Stimulated activated CD4-positive, alpha-beta T cell treated with anti-CD3 and anti-CD28 coated beads, Interleukin-1b, Interleukin-23, amount 100 ng/mL, for 24 hours (primary cell): Measurements from ENCODE around the gene TP53TG5.
A peak's percentile ranks its signal among the peaks of the same experiment; 100 is the strongest.

Experiments used
- DNase-seq, 4 experiments: peaks; one replicate each; pipeline ENCODE4 v3.0.0-alpha.2; 2020; ENCODE audit warnings: low read depth in 4 of 4, low spot score in 1 of 4

The TP53TG5 gene

DNA sequence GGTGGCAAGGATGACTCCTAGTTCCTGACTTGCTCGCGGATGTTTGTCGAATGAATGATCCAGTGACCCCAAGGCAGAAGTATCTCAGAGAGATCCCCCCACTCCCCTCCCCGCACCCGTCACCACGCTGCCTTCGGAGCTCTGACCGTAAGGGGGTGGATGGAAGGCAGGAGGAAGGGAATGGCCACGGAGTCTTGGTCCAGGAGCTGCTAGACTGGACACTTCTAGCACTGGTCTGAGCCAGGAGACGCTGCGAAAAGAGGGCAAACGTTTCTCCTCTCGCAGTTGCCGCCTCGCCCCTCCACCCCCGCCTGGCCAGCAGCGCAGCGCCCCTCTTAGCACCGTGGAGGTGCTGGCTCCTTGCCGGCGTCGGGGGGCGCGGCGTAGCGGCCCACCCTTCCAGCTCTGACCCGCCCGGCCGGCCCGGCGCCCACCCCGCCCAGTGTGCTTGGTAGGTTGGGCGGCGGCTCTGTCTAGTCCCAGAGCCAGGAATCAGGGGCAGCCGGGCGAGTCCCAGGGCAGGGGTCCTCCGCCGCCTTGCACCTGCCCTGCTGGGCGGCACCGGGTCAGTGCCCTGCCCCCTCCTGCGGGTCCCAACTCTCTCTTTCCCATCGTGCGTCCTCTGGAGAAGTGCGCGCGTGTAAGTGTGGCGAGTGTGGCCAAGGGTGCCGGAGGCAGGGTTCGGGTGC is 27.6 kb upstream of the TP53TG5 start:
- no peak for DNase-seq

- DNase-seq = no peak
These were observed 26.3 kb upstream of the TP53TG5 start for GRCh38 chr20:45404438-45404837.

DNA sequence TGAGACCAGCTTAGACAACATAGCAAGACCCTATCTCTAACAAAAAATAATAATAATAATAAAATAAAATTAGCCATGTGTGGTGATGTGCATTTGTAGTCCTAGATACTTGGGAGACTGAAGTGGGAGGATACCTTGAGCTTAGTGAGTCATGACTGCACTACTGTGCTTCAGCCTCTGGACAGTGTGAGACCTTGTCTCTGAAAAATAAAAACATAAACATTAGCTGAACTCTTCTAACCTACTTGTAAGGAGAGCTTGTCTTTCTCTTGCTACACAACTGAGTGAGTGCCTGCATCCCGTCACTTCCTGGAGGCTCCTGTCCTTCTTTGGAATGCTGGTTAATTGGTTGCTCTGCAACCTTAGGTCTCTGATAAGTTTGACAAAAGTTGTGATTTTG is 24.8 kb upstream of the TP53TG5 start:
- no peak for DNase-seq

DNA sequence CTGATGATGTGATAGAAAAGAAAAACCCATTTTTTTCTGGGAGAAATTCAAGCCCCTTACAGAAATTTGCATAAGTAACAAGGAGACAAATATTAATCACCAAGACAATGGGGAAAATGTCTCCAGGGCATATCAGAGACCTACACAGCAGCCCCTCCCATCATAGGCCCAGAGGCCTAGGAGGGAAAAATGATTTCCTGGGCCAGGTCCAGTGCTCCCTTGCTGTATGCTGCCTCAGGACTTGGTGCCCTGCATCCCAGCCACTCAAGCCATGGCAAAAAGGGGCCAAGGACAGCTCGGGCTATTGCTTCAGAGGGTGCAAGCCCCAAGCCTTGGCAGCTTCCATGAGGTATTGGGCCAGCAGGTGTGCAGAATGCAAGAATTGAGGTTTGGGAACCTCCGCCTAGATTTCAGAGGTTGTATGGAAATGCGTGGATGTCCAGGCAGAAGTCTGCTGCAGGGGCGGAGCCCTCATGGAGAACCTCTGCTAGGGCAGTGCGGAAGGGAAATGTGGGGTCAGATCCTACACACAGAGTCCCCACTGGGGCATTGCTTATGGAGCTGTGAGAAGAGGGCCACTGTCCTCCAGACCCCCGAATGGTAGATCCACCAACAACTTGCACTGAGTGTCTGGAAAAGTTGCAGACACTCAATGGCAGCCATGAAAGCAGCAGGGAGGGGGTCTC is 22.4 kb upstream of the TP53TG5 start:
- no peak for DNase-seq

- DNase-seq = no peak
These were observed 20.9 kb upstream of the TP53TG5 start for GRCh38 chr20:45399018-45399417.

- no peak for DNase-seq
These were observed 16.9 kb upstream of the TP53TG5 start for GRCh38 chr20:45395114-45395415.

GRCh38 chr20:45394221-45395113 is 16.3 kb upstream of the TP53TG5 start:
- DNase-seq = no peak

GRCh38 chr20:45392733-45393132 is 14.6 kb upstream of the TP53TG5 start:
- DNase-seq = no peak

- DNase-seq = no peak
These were observed 13.4 kb upstream of the TP53TG5 start for GRCh38 chr20:45391559-45391958.

DNA sequence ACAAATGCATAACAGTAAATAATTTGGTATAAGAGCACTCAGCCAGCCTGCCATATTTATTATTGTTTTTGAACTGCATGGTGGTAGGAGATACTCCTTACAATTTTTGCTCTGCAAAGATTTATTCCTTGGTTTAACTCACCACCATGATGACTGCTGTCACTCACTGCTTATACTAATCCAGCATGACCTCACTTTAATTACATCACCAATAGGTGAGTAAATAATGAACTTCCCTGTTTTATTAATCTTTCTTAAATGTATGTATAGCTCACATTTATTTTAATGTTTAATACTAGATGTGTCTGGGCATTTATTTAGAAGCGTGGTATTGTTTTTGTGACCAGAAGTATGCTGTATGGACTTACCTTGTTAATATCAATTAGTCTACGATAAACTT is 12.8 kb upstream of the TP53TG5 start:
- DNase-seq = no peak

DNA sequence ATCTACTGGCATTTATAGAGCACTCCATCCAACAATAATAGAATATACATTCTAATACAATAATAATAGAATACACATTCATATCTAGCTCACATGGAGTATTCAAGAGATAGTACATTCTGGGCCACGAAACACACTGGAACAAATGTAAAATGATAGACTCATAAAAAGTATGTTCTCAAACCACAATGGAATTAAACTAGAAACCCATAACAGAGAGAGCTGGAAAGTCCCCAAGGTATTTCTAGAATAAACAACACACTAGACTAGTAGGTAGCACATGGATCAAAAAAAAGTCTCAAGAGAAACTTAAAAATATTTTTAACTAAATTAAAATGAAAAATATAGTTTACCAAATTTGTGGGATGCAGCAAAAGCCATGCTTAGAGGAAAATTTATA is 9.1 kb upstream of the TP53TG5 start:
- DNase-seq = no peak

GRCh38 chr20:45377269-45377668 is 856 bp downstream of the TP53TG5 start:
- DNase-seq = no peak

- no peak for DNase-seq
These were observed 3.2 kb downstream of the TP53TG5 start for GRCh38 chr20:45374966-45375365.

DNA sequence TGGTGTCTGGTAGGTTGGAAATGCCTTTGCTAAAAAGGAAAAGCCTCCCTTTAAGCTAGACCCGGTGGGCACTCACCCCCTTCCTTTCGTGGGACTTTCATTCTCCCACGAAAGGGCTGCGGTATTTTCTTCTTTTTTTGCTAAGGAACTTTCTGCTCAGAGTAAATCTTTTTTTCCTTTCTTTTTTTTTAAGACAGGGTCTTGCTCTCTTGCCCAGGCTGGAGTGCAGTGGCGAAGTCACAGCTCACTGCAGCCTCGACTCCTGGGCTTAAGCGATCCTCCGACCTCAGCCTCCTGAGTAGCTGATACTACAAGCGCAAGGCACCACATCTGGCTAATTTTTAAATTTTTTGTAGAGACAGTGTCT is 4.0 kb downstream of the TP53TG5 start:
- no peak for DNase-seq

DNA sequence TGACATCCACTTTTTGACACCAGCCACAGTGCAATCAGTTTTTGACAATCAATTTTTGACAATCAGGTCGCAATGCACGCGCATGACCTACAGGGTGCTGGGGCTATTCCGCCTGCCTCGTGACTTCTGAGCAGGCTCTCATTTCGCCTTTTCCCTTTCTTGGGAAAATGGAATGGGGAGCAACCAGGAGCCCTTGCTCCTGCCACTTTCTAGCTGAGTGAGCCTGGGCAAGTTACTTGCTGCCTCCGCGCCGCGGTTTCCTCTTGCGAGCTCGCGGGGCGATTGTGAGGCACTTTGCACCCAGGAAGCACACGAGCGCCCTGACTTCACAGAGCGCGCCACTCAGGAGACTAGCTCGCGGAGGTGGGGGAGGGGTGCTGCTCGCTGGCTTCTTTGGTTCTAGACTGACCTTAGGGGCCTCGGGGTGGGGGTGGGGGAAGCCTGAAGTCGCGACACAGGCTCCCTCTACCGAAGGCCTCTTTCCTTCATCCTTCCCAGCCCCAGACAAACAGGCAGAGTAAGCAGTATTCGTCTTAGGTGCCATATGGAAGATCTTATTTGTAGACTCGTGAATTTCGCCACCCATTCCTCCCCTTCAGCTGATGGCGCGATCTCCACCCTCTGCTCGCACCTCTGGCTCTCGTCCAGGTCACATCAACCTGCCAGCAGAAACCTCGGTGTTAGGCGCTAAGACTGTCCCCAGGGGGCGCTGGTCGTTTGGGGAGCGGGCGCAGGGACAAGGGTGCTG is 4.6 kb downstream of the TP53TG5 start:
- peak; percentile 81 to 93 (median 88) for DNase-seq

GRCh38 chr20:45372646-45373352 is 5.3 kb downstream of the TP53TG5 start:
- DNase-seq = no peak

- DNase-seq = no peak
These were observed 5.9 kb downstream of the TP53TG5 start for GRCh38 chr20:45372241-45372640.

DNA sequence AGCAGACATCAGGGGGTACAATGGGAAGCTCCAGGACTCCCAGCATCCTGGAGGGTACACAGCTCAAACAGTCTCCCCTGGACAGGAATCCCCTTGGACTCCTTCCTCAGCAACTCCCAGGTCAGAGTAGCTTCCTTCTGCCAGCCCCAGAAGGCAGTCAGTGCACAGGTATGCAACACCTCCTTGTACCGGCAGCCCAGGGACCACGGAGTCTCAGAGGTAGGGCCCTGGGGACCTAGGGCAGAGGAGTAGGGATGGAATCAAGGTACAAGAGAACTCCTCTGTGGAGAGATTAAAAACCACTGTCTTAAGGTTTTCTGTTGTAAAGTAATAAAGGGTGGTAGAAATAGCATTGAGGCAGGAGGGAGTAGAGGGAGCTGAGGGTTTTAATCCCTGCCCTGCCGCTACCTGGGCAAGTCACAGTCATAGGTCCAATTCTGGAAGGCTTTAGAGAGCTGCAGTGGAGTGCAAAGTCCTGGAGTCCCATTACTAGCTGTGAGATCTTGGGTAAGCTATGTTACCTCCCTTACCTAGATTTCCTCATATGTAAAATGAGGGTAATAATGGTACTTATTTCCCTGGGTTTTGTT is 7.5 kb downstream of the TP53TG5 start:
- no peak for DNase-seq

- DNase-seq = no peak
These were observed 9.7 kb downstream of the TP53TG5 start for GRCh38 chr20:45368221-45368980.

GRCh38 chr20:45367126-45367525 is 11.0 kb downstream of the TP53TG5 start:
- no peak for DNase-seq
